Breast epithelium (tissue), 4 donors: ENCODE results near the gene ABCC2. TPM values are rescaled to one million over a fixed set of nuclear protein-coding genes. Genes with fewer than 3 reads are reported as not detected.
"Not testable (repeated sequence)": the region's sequence is repeated elsewhere in the genome, so short reads cannot be mapped to it uniquely, and the experiment has no call there.

Experiments used
- DNase-seq, 2 donors: peaks; one replicate each; pipeline ENCODE4 v3.0.0-alpha.2; 2019; ENCODE audit warnings: low spot score in 2 of 2
- H3K27ac ChIP-seq, 2 donors: fragments of 200-600 bp; sonication (generic) in 1 of 2; one replicate each; pipeline ENCODE4 v1.5.1; 2016 to 2019; ENCODE audit warnings: mild to moderate bottlenecking in 1 of 2
- H3K27me3 ChIP-seq, 2 donors: fragments of 200-600 bp; sonication (generic) in 1 of 2; one replicate each; pipeline versions ENCODE4 v1.5.1 to v1.6.0; 2017 to 2019; ENCODE audit warnings: control low read depth in 1 of 2, mild to moderate bottlenecking in 1 of 2
- H3K36me3 ChIP-seq: fragments of 200-600 bp; one replicate; pipeline ENCODE4 v1.5.1; 2019
- H3K4me1 ChIP-seq, 2 donors: fragments of 200-600 bp; sonication (generic); one replicate each; pipeline ENCODE4 v1.5.1; 2016 to 2019; ENCODE audit warnings: control low read depth in 1 of 2
- H3K4me3 ChIP-seq, 3 donors: fragments of 200-600 bp; sonication (generic); 1 replicate in 2 of 3; 2 replicates in 1 of 3; pipeline ENCODE4 v1.5.1; 2016 to 2019; ENCODE audit warnings: mild to moderate bottlenecking in 3 of 3, moderate library complexity in 2 of 3
- H3K9me3 ChIP-seq, 2 donors: fragments of 200-600 bp; sonication (generic) in 1 of 2; one replicate each; pipeline ENCODE4 v1.5.1; 2016 to 2019; ENCODE audit warnings: control low read depth in 1 of 2
- CTCF ChIP-seq, 3 donors: fragments of 450-650 bp; IDR thresholded peaks; one replicate each; pipeline ENCODE4 v1.5.1; 2016 to 2017; ENCODE audit warnings: antibody characterized with exemption in 3 of 3, mild to moderate bottlenecking in 3 of 3, moderate library complexity in 3 of 3
- POLR2A ChIP-seq: fragments of 450-650 bp; IDR thresholded peaks from one replicate; pipeline ENCODE4 v1.6.1; 2016; ENCODE audit warnings: antibody characterized with exemption, mild to moderate bottlenecking, moderate library complexity
- POLR2AphosphoS5 ChIP-seq, 3 donors: sonication (generic); formaldehyde crosslinking; IDR thresholded peaks; one replicate each; pipeline ENCODE4 v1.6.1; 2017; ENCODE audit warnings: antibody characterized with exemption in 3 of 3
- intact Hi-C: fragments of 100-400 bp; cut with DNase I; formaldehyde crosslinking; loops from one replicate; pipeline ENCODE4 v1.15.1; 2023; ENCODE audit warnings: low total_unique reads
- total RNA-seq, 3 donors: library from RNA; depleted of rRNA; stranded (reverse); fragments of >200 nt; gene quantifications; one replicate each; pipeline ENCODE4 v1.1.0, GENCODE V29; 2016

The ABCC2 gene
- total RNA-seq, 3 donors from 2014 or later = 2.0 to 3.1 (median 2.1) TPM

GRCh38 chr10:99855479-99856071 is 73.1 kb downstream of the ABCC2 start:
- Histone ChIP-seq H3K36me3 (no peaks in the 10 kb centered on the region), H3K4me3 (no peak overlapping the region), H3K4me1 (no peaks in the 10 kb centered on the region), H3K27ac (no peak overlapping the region), H3K9me3 (no peaks in the 10 kb centered on the region), H3K27me3 (no peaks in the 10 kb centered on the region)
- TF ChIP-seq POLR2AphosphoS5 (IDR thresholded peaks at IDR 0.05) (no peak), POLR2A (no peak), CTCF (IDR thresholded peaks at IDR 0.05) (no peak)
- DNase-seq = no peak
- intact Hi-C loops = no loop called here

GRCh38 chr10:99858849-99859248 is 76.4 kb downstream of the ABCC2 start:
- H3K9me3 ChIP-seq = no peaks in the 10 kb centered on the region
- TF ChIP-seq CTCF (IDR thresholded peaks at IDR 0.05) = no peak
- no peak for TF ChIP-seq POLR2AphosphoS5 (IDR thresholded peaks at IDR 0.05)
- H3K27ac ChIP-seq = no peak overlapping the region
- no peak overlapping the region for H3K4me3 ChIP-seq
- H3K4me1 ChIP-seq = no peaks in the 10 kb centered on the region
- no peaks in the 10 kb centered on the region for H3K36me3 ChIP-seq
- intact Hi-C loops = no loop called here
- no peaks in the 10 kb centered on the region for H3K27me3 ChIP-seq
- no peak for DNase-seq

GRCh38 chr10:99859585-99859984 is 77.1 kb downstream of the ABCC2 start:
- no peaks in the 10 kb centered on the region for H3K36me3 ChIP-seq
- no peaks in the 10 kb centered on the region for H3K27me3 ChIP-seq
- no peak overlapping the region for H3K27ac ChIP-seq
- H3K4me1 ChIP-seq = no peaks in the 10 kb centered on the region
- DNase-seq = no peak
- H3K4me3 ChIP-seq = no peak overlapping the region
- TF ChIP-seq CTCF (IDR thresholded peaks at IDR 0.05) (no peak), POLR2AphosphoS5 (IDR thresholded peaks at IDR 0.05) (no peak), POLR2A (no peak)
- intact Hi-C loops = no loop called here
- H3K9me3 ChIP-seq = no peaks in the 10 kb centered on the region

GRCh38 chr10:99860466-99860865 is 78.0 kb downstream of the ABCC2 start:
- Histone ChIP-seq H3K27me3 (no peaks in the 10 kb centered on the region), H3K9me3 (no peaks in the 10 kb centered on the region), H3K4me3 (no peak overlapping the region), H3K27ac (no peak overlapping the region), H3K36me3 (no peaks in the 10 kb centered on the region), H3K4me1 (no peaks in the 10 kb centered on the region)
- intact Hi-C loops = no loop called here
- no peak for DNase-seq
- TF ChIP-seq CTCF (IDR thresholded peaks at IDR 0.05) = no peak
- no peak for TF ChIP-seq POLR2A
- TF ChIP-seq POLR2AphosphoS5 (IDR thresholded peaks at IDR 0.05) = no peak

GRCh38 chr10:99863535-99864240 is 81.2 kb downstream of the ABCC2 start:
- DNase-seq, intact Hi-C loops, H3K36me3 ChIP-seq: not testable (repeated sequence)

DNA sequence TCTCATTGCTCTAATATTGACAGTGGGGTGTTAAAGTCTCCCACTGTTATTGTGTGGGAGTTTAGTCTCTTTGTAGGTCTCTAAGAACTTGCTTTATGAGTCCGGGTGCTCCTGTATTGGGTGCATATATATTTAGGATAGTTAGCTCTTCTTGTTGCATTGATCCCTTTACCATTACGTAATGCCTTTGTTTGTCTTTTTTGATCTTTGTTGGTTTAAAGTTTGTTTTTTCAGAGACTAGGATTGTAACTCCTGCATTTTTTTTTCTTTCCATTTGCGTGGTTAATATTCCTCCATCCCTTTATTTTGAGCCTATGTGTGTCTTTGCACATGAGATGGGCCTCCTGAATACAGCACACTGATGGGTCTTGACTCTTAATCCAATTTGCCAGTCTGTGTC is 84.8 kb downstream of the ABCC2 start:
- H3K27ac ChIP-seq, intact Hi-C loops, H3K4me3 ChIP-seq, H3K27me3 ChIP-seq, DNase-seq, H3K9me3 ChIP-seq, H3K4me1 ChIP-seq, H3K36me3 ChIP-seq: not testable (repeated sequence)

More at GRCh38 chr10:99863535-99864240, 81.2 kb downstream of the ABCC2 start:
- H3K4me1 ChIP-seq, H3K4me3 ChIP-seq, H3K27ac ChIP-seq, H3K9me3 ChIP-seq, H3K27me3 ChIP-seq: not testable (repeated sequence)
